GM12872 (cell line): ENCODE results near the gene MLH1.

Experiments used
- TF ChIP-seq, protein P1 (sequence below): IDR thresholded peaks from 3 replicates; pipeline ENCODE4 v1.5.1; 2011; ENCODE audit warnings: low read depth, mild to moderate bottlenecking, low read length, moderate library complexity; ENCODE audit not compliant: insufficient read depth

The MLH1 gene

DNA sequence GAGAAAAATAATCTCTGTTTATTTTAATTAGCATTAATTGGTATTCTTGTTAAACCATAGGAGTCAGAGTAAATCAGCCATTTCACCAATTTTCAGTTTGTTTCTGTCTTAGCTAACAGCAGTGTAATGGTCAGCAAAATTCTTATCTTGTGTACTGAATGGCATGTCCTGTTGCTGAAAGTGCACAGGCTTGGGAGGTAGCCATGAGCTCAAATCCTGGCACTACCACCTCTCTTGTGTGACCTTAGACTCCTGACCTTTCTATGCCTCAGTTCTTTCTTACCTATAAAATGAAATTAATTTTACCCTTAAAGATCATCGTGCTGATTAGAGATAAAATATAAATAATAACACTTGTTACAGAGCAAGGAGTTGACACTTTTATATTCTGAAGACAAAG is 35.8 kb downstream of the MLH1 start:
- TF ChIP-seq, protein P1, sequence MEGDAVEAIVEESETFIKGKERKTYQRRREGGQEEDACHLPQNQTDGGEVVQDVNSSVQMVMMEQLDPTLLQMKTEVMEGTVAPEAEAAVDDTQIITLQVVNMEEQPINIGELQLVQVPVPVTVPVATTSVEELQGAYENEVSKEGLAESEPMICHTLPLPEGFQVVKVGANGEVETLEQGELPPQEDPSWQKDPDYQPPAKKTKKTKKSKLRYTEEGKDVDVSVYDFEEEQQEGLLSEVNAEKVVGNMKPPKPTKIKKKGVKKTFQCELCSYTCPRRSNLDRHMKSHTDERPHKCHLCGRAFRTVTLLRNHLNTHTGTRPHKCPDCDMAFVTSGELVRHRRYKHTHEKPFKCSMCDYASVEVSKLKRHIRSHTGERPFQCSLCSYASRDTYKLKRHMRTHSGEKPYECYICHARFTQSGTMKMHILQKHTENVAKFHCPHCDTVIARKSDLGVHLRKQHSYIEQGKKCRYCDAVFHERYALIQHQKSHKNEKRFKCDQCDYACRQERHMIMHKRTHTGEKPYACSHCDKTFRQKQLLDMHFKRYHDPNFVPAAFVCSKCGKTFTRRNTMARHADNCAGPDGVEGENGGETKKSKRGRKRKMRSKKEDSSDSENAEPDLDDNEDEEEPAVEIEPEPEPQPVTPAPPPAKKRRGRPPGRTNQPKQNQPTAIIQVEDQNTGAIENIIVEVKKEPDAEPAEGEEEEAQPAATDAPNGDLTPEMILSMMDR, result no peak

DNA sequence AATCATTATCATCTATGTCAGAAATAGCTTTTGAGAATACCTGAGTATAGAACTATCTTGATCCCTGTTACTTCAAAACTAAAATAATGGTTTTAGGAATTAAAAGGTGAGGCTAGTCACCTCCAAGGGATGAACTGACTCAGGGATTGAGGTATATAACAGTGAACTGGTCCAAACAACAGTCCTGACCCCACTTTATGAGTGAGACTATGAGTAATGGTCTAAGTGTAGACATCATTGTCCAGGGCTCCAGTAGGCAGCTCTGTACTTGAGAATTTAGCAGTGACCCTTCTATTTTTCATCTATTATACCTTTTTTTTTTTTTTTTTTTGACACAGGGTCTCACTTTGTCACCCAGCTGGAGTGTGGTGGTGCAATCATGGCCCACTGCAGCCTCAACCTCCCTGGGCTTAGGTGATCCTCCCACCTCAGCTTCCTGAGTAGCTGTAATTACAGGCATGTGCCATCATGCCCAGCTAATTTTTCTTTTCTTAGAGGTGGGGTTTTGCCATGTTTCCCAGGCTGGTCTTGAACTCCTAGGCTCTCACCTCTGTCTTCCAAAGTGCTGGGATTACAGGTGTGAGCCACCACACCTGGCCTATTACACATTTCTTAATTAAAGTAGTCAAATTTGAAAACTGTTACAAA is 36.3 kb downstream of the MLH1 start:
- TF ChIP-seq, protein P1, result no peak

DNA sequence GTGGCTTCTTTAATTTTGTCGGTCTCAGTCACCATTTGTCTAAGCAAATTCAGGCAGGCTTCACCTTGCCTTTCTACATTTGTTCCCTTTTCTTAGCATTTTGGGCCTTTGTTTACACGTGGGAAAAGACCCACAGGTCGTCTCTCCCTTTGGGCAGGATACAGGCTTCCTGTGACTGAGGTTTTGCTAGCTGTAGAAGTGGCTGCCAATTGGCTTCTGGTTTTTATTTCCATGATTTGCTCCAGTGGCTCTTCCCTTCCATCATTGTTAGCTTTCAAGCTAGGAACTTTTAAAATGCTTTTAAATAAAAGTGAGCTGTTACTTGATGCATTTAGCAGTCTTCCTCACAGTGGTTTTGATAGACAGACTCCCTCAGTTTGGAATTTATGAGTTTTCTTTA is 37.3 kb downstream of the MLH1 start:
- TF ChIP-seq, protein P1, result no peak

DNA sequence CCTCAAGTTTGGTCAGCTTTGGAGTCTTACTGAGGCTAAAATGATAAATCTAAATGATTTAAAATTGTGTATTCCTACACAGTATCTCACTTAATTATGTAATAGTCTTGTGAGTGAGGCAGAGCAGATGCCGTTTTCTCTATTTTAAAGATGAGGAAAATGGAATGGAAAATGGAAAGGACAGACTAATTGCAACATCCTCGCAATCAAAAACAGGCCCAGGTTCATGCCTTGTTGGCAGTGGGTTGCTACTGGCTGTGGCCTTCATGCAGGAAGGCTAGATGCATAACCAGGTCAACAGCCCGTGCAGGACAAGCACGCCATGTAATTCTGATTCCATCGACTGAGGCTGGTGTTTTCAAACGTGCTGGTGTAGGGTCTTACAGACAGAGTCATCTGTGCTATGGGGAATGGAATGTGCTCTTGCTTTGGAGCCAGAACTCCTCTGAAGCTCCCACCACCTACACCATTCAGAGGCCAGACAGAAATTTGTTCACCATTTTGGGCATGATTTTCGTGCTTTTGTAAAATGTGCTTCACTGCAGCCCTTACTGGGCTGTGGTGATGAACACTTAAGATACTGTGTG is 37.9 kb downstream of the MLH1 start:
- TF ChIP-seq, protein P1, result no peak

DNA sequence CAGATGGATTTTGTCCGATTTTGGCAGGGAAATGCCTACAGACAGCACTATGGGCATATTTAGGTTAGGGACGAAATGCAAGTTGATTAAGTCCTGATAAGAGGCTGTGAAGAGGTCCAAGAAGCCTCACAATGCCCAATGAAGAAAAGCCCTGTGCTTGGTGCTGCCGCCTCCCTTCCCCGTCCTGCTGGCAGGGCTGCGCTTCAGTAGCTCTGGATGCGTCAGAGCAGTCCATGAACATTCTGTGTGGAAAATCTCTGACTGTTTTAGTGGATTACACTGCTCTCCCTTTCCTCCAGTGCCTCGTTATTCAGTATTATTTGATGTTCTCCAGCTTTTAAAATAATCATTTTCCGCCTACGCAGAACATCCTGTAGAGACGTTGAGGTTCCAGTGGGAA is 39.6 kb downstream of the MLH1 start:
- TF ChIP-seq, protein P1, result no peak

DNA sequence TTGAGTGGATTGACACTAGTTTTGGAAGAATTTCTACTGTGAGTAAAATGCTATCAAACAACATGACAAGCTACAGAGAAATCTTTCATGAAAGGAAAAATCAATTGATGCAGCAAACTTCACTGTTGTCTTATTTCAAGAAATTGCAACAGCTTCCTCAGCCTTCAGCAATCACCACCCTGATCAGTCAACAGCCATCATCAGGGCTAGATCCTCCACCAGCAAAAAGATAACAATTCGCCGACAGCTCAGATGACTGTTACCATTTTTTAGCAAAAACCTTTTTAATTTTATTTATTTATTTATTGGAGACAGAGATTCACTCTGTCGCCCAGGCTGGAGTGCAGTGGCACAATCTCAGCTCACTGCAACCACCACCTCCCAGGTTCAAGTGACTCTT is 44.0 kb downstream of the MLH1 start:
- TF ChIP-seq, protein P1, result no peak

DNA sequence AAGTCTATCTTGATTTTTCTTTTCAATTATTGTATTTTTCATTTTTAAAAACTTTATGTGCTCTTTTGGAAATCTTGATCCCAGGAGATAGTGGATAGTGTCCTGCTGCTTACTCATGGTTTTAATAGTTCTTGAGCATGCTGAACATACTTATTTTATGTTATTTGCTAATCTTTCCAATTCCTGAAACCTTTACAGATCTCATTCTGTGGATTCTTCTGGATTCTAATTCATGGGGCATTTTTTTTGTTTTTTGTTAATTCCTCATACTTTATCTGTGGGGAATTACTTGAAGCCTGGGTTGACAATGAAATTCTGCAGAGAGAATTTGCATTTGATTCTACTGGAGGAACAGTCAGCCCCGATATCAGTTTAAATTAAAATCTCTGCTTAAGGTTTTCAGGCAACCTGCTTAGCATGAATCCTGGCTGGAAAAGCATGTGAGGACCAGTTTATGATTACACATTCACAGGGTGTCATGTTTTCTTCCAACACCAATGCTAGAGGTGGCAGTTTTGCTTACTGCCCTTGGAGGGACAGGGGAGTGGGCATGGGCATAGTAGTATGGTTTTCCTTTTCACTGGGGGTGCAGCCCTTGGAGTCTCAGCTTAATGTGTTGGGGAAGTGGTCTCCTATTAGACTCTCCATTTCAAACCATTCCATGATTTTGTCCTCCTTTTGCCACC is 46.0 kb downstream of the MLH1 start:
- TF ChIP-seq, protein P1, result no peak
